ENCODE results near the gene POFUT2. TPM values are rescaled to one million over a fixed set of nuclear protein-coding genes. Genes with fewer than 3 reads are reported as not detected.

POFUT2 gene
- total RNA-seq, 1 donor from 2014 or later, result 38.3 TPM

- Histone ChIP-seq H3K4me1 (peaks cover 4% of the 10 kb centered on the region), H3K4me3 (no peak overlapping the region), H3K36me3 (no peaks in the 10 kb centered on the region), H3K27me3 (no peaks in the 10 kb centered on the region), H3K9me3 (no peaks in the 10 kb centered on the region), H3K27ac (no peak overlapping the region)
- intact Hi-C loops (cut with DNase I), result no loop called here
- TF ChIP-seq POLR2AphosphoS5 (IDR thresholded peaks at IDR 0.05; ENCODE audit: insufficient read depth in 1 of 2, low read depth in 1 of 2), result no peak
- TF ChIP-seq, protein P1, sequence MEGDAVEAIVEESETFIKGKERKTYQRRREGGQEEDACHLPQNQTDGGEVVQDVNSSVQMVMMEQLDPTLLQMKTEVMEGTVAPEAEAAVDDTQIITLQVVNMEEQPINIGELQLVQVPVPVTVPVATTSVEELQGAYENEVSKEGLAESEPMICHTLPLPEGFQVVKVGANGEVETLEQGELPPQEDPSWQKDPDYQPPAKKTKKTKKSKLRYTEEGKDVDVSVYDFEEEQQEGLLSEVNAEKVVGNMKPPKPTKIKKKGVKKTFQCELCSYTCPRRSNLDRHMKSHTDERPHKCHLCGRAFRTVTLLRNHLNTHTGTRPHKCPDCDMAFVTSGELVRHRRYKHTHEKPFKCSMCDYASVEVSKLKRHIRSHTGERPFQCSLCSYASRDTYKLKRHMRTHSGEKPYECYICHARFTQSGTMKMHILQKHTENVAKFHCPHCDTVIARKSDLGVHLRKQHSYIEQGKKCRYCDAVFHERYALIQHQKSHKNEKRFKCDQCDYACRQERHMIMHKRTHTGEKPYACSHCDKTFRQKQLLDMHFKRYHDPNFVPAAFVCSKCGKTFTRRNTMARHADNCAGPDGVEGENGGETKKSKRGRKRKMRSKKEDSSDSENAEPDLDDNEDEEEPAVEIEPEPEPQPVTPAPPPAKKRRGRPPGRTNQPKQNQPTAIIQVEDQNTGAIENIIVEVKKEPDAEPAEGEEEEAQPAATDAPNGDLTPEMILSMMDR (IDR thresholded peaks at IDR 0.05), result no peak
- TF ChIP-seq POLR2A (IDR thresholded peaks at IDR 0.05), result no peak
- DNase-seq (ENCODE audit: extremely low spot score in 2 of 2), result no peak
Observed at GRCh38 chr21:45335151-45335760, 47.6 kb upstream of the POFUT2 start.

GRCh38 chr21:45334591-45335081 is 46.9 kb upstream of the POFUT2 start:
- TF ChIP-seq, protein P1 (IDR thresholded peaks at IDR 0.05), result no peak
- no peak overlapping the region for H3K4me3 ChIP-seq
- intact Hi-C loops (cut with DNase I), result no loop called here
- no peaks in the 10 kb centered on the region for H3K27me3 ChIP-seq
- no peaks in the 10 kb centered on the region for H3K36me3 ChIP-seq
- DNase-seq (ENCODE audit: extremely low spot score in 2 of 2), result no peak
- no peaks in the 10 kb centered on the region for H3K9me3 ChIP-seq
- no peak overlapping the region for H3K27ac ChIP-seq
- peaks cover 10% of the 10 kb centered on the region for H3K4me1 ChIP-seq

GRCh38 chr21:45334134-45334533 is 46.4 kb upstream of the POFUT2 start:
- peaks cover 15% of the 10 kb centered on the region for H3K4me1 ChIP-seq
- intact Hi-C loops (cut with DNase I), result no loop called here
- TF ChIP-seq, protein P1 (IDR thresholded peaks at IDR 0.05), result no peak
- TF ChIP-seq POLR2AphosphoS5 (IDR thresholded peaks at IDR 0.05; ENCODE audit: insufficient read depth in 1 of 2, low read depth in 1 of 2), result no peak
- TF ChIP-seq POLR2A (IDR thresholded peaks at IDR 0.05), result no peak
- no peak overlapping the region for H3K4me3 ChIP-seq
- H3K9me3 ChIP-seq, result no peaks in the 10 kb centered on the region
- no peak for DNase-seq (ENCODE audit: extremely low spot score in 2 of 2)
- no peaks in the 10 kb centered on the region for H3K36me3 ChIP-seq
- H3K27me3 ChIP-seq, result no peaks in the 10 kb centered on the region
- no peak overlapping the region for H3K27ac ChIP-seq

GRCh38 chr21:45333583-45334121 is 46.0 kb upstream of the POFUT2 start:
- TF ChIP-seq, protein P1 (IDR thresholded peaks at IDR 0.05), result no peak
- TF ChIP-seq POLR2A (IDR thresholded peaks at IDR 0.05), result no peak
- no peak for TF ChIP-seq POLR2AphosphoS5 (IDR thresholded peaks at IDR 0.05; ENCODE audit: insufficient read depth in 1 of 2, low read depth in 1 of 2)
- no peak overlapping the region for H3K4me3 ChIP-seq
- no peaks in the 10 kb centered on the region for H3K9me3 ChIP-seq
- no peak overlapping the region for H3K27ac ChIP-seq
- H3K4me1 ChIP-seq, result peaks cover 20% of the 10 kb centered on the region
- no peaks in the 10 kb centered on the region for H3K36me3 ChIP-seq
- intact Hi-C loops (cut with DNase I), result no loop called here
- no peaks in the 10 kb centered on the region for H3K27me3 ChIP-seq
- no peak for DNase-seq (ENCODE audit: extremely low spot score in 2 of 2)

DNA sequence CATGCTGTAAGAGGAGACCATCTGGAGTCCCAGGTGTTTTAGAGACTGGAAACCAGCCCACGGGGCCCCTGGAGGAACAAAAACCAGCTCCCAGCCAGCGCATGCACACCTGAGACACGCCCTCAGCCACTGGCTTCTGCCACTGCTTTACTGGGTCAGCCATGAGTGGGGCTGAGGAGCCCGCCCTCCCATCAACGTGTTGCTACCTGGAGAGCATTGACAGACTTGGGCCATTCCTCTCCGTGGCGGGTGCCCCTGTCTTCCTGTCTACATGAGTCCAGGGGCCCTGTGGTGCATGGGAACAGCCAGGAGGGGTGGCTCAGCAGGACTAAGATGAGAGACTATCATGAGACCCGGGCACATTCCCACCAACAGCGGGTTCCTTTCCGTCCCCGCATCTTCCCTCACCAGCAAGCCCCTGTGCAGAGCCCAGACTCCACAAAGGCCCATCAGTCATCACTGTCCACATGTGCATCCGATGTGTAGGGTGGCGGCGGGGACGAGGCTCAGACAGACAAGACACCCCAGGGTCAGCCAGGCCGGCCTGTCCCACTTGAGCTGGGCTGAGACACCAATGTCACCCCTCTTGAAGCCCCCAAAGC is 45.4 kb upstream of the POFUT2 start:
- no peak overlapping the region for H3K4me3 ChIP-seq
- H3K27me3 ChIP-seq, result no peaks in the 10 kb centered on the region
- intact Hi-C loops (cut with DNase I), result no loop called here
- H3K9me3 ChIP-seq, result no peaks in the 10 kb centered on the region
- H3K27ac ChIP-seq, result no peak overlapping the region
- TF ChIP-seq POLR2A (IDR thresholded peaks at IDR 0.05) (no peak), POLR2AphosphoS5 (IDR thresholded peaks at IDR 0.05; ENCODE audit: insufficient read depth in 1 of 2, low read depth in 1 of 2) (no peak)
- TF ChIP-seq, protein P1 (IDR thresholded peaks at IDR 0.05), result no peak
- peaks cover 21% of the 10 kb centered on the region for H3K4me1 ChIP-seq
- no peak for DNase-seq (ENCODE audit: extremely low spot score in 2 of 2)
- H3K36me3 ChIP-seq, result no peaks in the 10 kb centered on the region
